NCI-H446 treated with DMSO at 0.1 percent for 48 hours (cell line): ENCODE results near the gene SMIM21.

Source experiments
- DNase-seq: peaks from one replicate; lab custom pipeline; 2025; lab: John Stamatoyannopoulos, UW

The SMIM21 gene

GRCh38 chr18:75427603-75428002 is at the start of gene SMIM21:
TSS of gene SMIM21 (minus strand) at chr18:75427703. CDS start at chr18:75427563, 140 bp downstream.
- no peak for DNase-seq

GRCh38 chr18:75475228-75475627 is 47.7 kb upstream of the SMIM21 start:
- DNase-seq, result no peak

- DNase-seq, result no peak
Measured at GRCh38 chr18:75474332-75474731, 46.8 kb upstream of the SMIM21 start.

GRCh38 chr18:75473316-75473715 is 45.8 kb upstream of the SMIM21 start:
- DNase-seq, result no peak

GRCh38 chr18:75472906-75473305 is 45.4 kb upstream of the SMIM21 start:
- DNase-seq, result no peak

GRCh38 chr18:75472396-75472795 is 44.9 kb upstream of the SMIM21 start:
- DNase-seq, result no peak

- no peak for DNase-seq
Measured at GRCh38 chr18:75471850-75472249, 44.3 kb upstream of the SMIM21 start.

- DNase-seq, result no peak
Measured at GRCh38 chr18:75467851-75468250, 40.3 kb upstream of the SMIM21 start.

- DNase-seq, result no peak
Measured at GRCh38 chr18:75467281-75467795, 39.8 kb upstream of the SMIM21 start.

- no peak for DNase-seq
Measured at GRCh38 chr18:75464356-75464755, 36.9 kb upstream of the SMIM21 start.

GRCh38 chr18:75462178-75462832 is 34.8 kb upstream of the SMIM21 start:
- DNase-seq, result no peak

- no peak for DNase-seq
Measured at GRCh38 chr18:75456199-75456631, 28.7 kb upstream of the SMIM21 start.

- no peak for DNase-seq
Measured at GRCh38 chr18:75455249-75456198, 28.0 kb upstream of the SMIM21 start.

- no peak for DNase-seq
Measured at GRCh38 chr18:75454022-75454795, 26.7 kb upstream of the SMIM21 start.

GRCh38 chr18:75450906-75451305 is 23.4 kb upstream of the SMIM21 start:
- DNase-seq, result no peak

GRCh38 chr18:75441896-75442295 is 14.4 kb upstream of the SMIM21 start:
- DNase-seq, result no peak

GRCh38 chr18:75439348-75439747 is 11.8 kb upstream of the SMIM21 start:
- no peak for DNase-seq

GRCh38 chr18:75438891-75439290 is 11.4 kb upstream of the SMIM21 start:
- no peak for DNase-seq

- no peak for DNase-seq
Measured at GRCh38 chr18:75437979-75438378, 10.5 kb upstream of the SMIM21 start.

GRCh38 chr18:75433098-75433497 is 5.6 kb upstream of the SMIM21 start:
- DNase-seq, result no peak

- no peak for DNase-seq
Measured at GRCh38 chr18:75429975-75430374, 2.5 kb upstream of the SMIM21 start.

GRCh38 chr18:75428490-75428889 is 987 bp upstream of the SMIM21 start:
- no peak for DNase-seq
